Transverse colon (tissue), 4 donors: ENCODE data around the gene TPRG1L.

ENCODE experiments used
- POLR2A ChIP-seq: fragments of 450-650 bp; IDR thresholded peaks from one replicate; pipeline ENCODE4 v1.6.1; 2016; ENCODE audit warnings: antibody characterized with exemption, mild to moderate bottlenecking, moderate library complexity
- POLR2AphosphoS5 ChIP-seq, 3 donors: sonication (generic); formaldehyde crosslinking; IDR thresholded peaks; one replicate each; pipeline ENCODE4 v1.6.1; 2016; ENCODE audit warnings: antibody characterized with exemption in 3 of 3
- TF ChIP-seq, protein P1 (sequence below), 5 experiments: fragments of 200-600 bp in 3 of 5; fragments of 450-650 bp in 2 of 5; sonication (generic) in 3 of 5; IDR thresholded peaks; 1 replicate in 2 of 5; 2 replicates in 3 of 5; pipeline ENCODE4 v1.5.1; 2016 to 2017; ENCODE audit warnings: antibody characterized with exemption in 5 of 5, inconsistent platforms in 3 of 5, mild to moderate bottlenecking in 2 of 5, moderate library complexity in 1 of 5

DNA sequence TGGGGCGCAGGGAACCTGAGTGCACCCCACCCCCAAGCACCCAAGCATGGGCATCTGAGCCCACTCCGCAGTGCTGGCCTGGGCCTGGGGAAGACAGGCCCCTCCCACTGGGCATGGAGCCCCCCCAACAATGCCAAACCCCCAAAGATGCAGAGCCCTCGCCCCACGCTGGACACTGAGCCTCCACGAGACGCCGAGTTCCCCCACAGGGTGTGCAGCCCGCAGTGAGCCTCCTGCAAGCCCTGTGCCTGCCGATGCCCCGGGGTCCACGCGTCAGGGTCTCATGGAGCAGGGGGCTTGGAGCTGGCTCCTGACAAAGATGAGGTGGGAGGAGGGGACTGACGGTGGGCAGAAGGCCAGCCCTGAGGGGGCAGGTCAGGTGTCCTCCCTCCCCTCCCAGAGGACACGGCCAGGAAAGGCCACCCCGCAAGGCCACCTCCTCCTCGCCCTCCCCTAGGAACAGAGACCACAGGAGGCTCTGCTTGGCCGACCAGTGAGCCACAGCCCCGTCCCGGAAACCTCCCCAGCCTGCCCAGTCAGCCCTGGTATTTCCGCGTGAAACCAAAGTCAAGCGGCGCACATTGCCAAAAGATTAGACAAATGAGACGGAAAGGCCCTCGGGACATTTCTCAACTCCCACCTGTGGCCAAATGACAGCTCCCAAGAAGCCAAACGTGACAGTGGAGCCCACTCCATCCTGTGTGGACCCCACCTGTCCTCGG, 46.9 kb upstream of the TPRG1L start:
- TF ChIP-seq, protein P1, sequence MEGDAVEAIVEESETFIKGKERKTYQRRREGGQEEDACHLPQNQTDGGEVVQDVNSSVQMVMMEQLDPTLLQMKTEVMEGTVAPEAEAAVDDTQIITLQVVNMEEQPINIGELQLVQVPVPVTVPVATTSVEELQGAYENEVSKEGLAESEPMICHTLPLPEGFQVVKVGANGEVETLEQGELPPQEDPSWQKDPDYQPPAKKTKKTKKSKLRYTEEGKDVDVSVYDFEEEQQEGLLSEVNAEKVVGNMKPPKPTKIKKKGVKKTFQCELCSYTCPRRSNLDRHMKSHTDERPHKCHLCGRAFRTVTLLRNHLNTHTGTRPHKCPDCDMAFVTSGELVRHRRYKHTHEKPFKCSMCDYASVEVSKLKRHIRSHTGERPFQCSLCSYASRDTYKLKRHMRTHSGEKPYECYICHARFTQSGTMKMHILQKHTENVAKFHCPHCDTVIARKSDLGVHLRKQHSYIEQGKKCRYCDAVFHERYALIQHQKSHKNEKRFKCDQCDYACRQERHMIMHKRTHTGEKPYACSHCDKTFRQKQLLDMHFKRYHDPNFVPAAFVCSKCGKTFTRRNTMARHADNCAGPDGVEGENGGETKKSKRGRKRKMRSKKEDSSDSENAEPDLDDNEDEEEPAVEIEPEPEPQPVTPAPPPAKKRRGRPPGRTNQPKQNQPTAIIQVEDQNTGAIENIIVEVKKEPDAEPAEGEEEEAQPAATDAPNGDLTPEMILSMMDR (IDR thresholded peaks at IDR 0.05), result no peak
- TF ChIP-seq POLR2AphosphoS5 (IDR thresholded peaks at IDR 0.05), result no peak
- no peak for TF ChIP-seq POLR2A
